ENCODE measurements around the gene PDCD4.
A peak's percentile ranks its signal among the peaks of the same experiment; 100 is the strongest.

Gene PDCD4

GRCh38 chr10:110842326-110842904 lies 29.3 kb upstream of the PDCD4 start:
- DNase-seq (ENCODE audit: low spot score): no peak

- DNase-seq (ENCODE audit: low spot score): no peak
Measured at GRCh38 chr10:110843031-110843430, 28.7 kb upstream of the PDCD4 start.

GRCh38 chr10:110843796-110844616 lies 27.7 kb upstream of the PDCD4 start:
- DNase-seq (ENCODE audit: low spot score): no peak

GRCh38 chr10:110844617-110844881 lies 27.2 kb upstream of the PDCD4 start:
- DNase-seq (ENCODE audit: low spot score): no peak

- DNase-seq (ENCODE audit: low spot score): no peak
Measured at GRCh38 chr10:110845192-110845755, 26.5 kb upstream of the PDCD4 start.

- no peak for DNase-seq (ENCODE audit: low spot score)
Measured at GRCh38 chr10:110845756-110846620, 25.7 kb upstream of the PDCD4 start.

GRCh38 chr10:110847374-110847773 lies 24.4 kb upstream of the PDCD4 start:
- no peak for DNase-seq (ENCODE audit: low spot score)

- no peak for DNase-seq (ENCODE audit: low spot score)
Measured at GRCh38 chr10:110848106-110848505, 23.6 kb upstream of the PDCD4 start.

GRCh38 chr10:110850099-110850498 lies 21.6 kb upstream of the PDCD4 start:
- DNase-seq (ENCODE audit: low spot score): no peak

GRCh38 chr10:110851020-110851612 lies 20.6 kb upstream of the PDCD4 start:
- no peak for DNase-seq (ENCODE audit: low spot score)

GRCh38 chr10:110852255-110852896 lies 19.4 kb upstream of the PDCD4 start:
- DNase-seq (ENCODE audit: low spot score): no peak

- DNase-seq (ENCODE audit: low spot score): no peak
Measured at GRCh38 chr10:110852947-110853346, 18.8 kb upstream of the PDCD4 start.

- DNase-seq (ENCODE audit: low spot score): no peak
Measured at GRCh38 chr10:110853921-110854605, 17.7 kb upstream of the PDCD4 start.

GRCh38 chr10:110857265-110858171 lies 14.2 kb upstream of the PDCD4 start:
- DNase-seq (ENCODE audit: low spot score): peak; percentile 42

- peak; percentile 43 for DNase-seq (ENCODE audit: low spot score)
Measured at GRCh38 chr10:110858297-110858934, 13.3 kb upstream of the PDCD4 start.

- no peak for DNase-seq (ENCODE audit: low spot score)
Measured at GRCh38 chr10:110859206-110859972, 12.3 kb upstream of the PDCD4 start.

- no peak for DNase-seq (ENCODE audit: low spot score)
Measured at GRCh38 chr10:110859973-110860376, 11.8 kb upstream of the PDCD4 start.

GRCh38 chr10:110860576-110861241 lies 11.0 kb upstream of the PDCD4 start:
- no peak for DNase-seq (ENCODE audit: low spot score)
